GM19452 (cell line): ENCODE measurements around the gene ARRB1.
A peak's percentile ranks its signal among the peaks of the same experiment; 100 is the strongest.
"Not testable (repeated sequence)": the region's sequence is repeated elsewhere in the genome, so short reads cannot be mapped to it uniquely, and the experiment has no call there.

Experiments used
- ATAC-seq: cut with Tn5 transposase; IDR thresholded peaks from one replicate; pipeline ENCODE4 v1.9.1; 2021; ENCODE audit not compliant: unreplicated experiment

ARRB1 gene

GRCh38 chr11:75351541-75351790 lies at the start of gene ARRB1:
ARRB1 (minus strand) TSS chr11:75351661; CDS start chr11:75351607, 54 bp downstream.
- no peak for ATAC-seq

GRCh38 chr11:75400146-75400865 lies 48.8 kb upstream of the ARRB1 start:
- no peak for ATAC-seq

- ATAC-seq: peak; percentile 92
Observed at GRCh38 chr11:75399344-75400145, 48.1 kb upstream of the ARRB1 start, which contains the start of gene RPS3. RPS3 (plus strand) TSS chr11:75399518; CDS start chr11:75399548, 30 bp downstream.

DNA sequence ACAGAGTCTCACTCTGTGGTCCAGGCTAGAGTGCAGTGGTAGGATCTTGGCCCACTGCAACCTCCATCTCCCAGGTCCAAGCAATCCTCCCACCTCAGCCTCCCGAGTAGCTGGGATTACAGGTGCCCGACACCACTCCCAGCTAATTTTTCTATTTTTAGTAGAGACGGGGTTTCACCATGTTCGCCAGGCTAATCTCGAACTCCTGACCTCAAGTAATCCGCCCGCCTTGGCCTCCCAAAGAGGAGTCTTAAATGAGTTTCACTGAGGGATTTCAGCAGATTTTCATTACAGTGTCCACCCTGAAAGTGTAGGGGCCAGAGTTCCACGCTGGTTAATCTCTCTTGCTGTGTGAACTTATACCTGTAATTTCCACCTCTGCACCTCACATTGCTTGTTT lies 47.4 kb upstream of the ARRB1 start:
- peak; percentile 6 for ATAC-seq

GRCh38 chr11:75394085-75394840 lies 42.8 kb upstream of the ARRB1 start:
- ATAC-seq: no peak

DNA sequence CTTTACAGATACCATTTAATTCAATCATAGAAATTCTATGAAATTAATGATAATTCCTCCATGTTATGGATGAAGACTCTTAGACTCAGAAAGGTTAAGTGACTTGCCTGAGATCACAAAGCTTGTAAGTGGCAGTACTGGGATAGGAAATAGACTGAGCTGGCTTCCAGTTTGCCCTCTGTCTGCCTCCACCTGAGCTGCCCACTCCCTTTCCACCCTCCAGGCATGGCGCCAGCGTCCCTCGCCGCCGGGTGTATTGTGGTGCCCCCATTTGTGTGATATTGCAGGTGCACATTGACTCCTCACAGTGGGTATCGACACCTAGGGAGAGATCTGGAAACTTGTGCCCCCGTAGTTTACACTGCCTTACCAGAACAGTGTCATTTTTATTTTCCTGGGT lies 38.5 kb upstream of the ARRB1 start:
- ATAC-seq: no peak

DNA sequence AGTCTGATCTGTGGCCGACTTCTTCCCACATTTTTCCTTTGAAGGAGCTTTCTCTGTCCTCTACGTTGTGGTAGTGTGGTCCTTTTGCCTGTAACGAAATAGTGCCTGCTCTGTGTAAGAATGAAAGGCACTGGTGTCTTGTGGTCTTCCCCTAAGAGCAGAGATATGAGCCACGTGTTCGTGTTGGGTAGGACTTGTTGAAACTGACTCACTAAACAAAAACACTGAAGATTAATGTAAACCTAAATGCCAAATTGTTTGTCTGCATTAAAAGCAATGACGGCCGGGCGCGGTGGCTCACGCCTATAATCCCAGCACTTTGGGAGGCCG lies 37.8 kb upstream of the ARRB1 start:
- ATAC-seq: no peak

- no peak for ATAC-seq
Observed at GRCh38 chr11:75388386-75389275, 37.2 kb upstream of the ARRB1 start.

- ATAC-seq: no peak
Observed at GRCh38 chr11:75387736-75388294, 36.4 kb upstream of the ARRB1 start.

GRCh38 chr11:75386942-75387630 lies 35.6 kb upstream of the ARRB1 start:
- ATAC-seq: no peak

DNA sequence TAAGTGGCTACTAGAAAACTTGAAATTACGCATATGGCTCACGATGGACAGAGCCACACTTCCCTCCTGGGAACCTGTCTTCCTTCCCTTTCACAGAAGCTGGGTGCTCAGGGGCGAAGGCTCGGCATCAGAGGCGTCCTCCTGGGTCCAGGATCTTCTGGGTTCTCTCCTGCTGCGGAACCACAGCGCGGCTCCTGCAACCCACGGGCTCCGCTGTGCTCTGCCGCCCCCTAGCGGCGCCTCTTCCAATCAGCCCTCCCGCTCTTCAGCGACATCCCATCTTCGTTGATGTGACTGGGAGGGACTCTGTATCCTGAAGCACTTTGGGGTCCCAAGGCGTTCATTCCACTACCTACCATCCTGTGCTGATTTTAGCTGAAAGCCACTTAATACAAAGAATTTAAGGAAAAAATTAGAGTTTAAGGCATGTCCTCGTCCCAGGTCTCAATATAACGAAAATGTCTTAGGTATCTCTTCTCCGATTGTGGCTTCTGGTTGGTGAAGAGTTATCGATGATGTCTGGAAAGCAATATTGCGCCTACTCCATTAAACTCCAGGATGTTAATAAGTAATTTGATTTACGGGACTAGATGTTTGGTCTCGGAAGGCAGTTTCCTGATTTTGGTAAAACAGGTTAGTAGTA lies 33.1 kb upstream of the ARRB1 start:
- no peak for ATAC-seq

- ATAC-seq: no peak
Observed at GRCh38 chr11:75383246-75383645, 31.8 kb upstream of the ARRB1 start.

DNA sequence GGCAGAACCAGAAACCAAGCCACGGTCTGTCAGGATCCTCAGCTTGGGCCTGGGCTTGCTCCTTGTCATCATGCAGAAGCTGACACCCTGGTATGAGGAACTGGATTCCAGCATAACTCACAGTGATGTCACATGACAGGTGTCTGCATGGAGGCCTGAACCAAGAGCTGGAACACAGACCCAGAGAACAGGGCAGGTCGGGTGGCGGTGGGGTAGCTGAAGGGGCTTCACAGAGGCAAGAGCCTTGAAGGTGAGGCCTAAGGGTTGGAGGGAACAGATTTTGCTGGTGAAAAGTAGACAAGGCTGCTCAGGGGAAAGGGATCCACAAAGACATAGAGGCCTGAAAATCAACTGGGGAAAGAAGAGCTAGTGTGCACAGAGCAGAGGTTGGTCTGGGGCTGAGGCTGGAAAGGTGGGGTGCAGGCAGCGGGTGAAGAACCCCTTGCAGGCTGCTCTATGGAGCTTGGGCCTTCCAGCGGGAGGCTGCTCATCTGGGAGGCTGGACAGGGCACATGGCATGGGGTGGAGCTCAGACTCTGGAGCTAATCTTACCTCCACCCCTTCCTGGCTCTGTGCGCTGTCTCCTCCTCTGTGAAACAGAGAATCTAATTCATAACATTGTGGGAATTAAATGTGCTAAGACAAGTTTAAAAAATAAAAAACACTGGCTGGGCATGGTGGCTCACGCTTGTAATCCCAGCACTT lies 29.4 kb upstream of the ARRB1 start:
- ATAC-seq: no peak

DNA sequence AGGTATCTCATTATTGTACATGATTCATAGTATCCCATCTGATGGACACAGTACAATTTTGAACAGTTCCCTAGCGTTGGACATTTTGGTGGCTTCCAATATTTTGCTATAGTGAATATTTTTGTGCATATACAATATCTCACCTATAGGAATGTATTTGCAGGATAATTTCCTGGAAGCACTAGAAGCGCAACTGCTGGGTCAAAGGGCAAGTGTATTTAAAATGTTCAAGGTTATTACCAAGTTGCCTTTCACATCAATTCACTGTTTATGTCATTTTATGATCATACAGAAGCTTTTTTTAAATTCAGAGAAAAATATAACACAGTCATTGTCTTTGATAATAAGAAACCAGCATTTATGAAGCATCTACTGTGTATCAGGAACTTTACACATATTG lies 28.8 kb upstream of the ARRB1 start:
- no peak for ATAC-seq

DNA sequence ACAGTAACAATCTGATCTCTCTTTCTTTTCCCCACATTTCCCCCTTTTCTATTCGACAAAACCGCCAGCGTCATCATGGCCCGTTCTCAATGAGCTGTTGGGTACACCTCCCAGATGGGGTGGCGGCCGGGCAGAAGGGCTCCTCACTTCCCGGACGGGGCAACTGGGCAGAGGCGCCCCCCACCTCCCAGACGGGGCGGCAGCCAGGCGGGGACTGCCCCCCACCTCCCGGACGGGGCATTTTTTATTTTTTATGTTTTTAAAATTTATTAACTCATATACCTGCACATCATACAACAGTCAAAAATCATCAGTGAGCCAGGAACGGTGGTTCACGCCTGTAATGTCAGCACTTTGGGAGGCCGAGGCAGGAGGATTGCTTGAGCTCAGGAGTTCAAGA lies 27.3 kb upstream of the ARRB1 start:
- not testable (repeated sequence) for ATAC-seq

DNA sequence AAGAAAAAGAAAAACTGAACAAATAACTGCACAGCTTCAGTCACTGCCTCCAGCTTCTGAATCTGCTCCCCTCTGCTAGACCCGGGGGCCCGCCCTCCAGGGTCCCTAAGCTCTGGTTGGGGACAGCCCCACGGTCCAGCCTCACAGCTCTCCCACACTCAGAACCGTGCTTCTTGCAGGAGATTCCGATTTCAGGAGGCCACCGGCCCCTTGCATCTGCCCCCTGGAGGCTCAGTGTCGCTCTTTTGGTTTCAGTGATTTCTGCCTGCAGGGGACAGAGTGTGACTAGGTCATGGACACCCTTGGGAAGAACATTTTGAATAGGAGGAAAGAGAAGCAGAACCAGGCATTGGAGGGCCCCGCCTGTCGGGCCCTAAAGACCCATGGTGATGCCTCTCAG lies 24.7 kb upstream of the ARRB1 start:
- no peak for ATAC-seq

- ATAC-seq: no peak
Observed at GRCh38 chr11:75375626-75376025, 24.2 kb upstream of the ARRB1 start.

DNA sequence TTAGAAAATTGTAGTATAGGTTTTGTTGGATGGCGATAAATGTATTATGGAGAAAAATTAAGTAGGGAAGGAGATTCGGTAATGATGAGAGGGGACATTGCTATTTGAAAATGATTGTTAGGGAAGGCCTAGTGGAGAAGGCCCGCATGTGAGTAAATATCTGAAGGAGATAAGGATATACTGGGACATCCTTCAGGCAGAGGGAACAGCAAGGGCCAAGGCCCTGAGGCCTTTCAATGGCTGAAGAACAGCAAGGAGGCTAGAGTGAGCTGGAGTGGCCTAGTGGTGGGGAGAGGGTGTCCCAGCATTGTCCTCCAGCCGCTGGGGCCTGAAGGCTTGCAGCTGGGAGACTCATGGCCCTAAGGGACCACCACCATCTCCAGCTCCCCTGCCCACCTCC lies 23.2 kb upstream of the ARRB1 start:
- no peak for ATAC-seq

GRCh38 chr11:75373201-75373600 lies 21.7 kb upstream of the ARRB1 start:
- no peak for ATAC-seq
